Measurements from ENCODE around the gene SUCO.

DNA sequence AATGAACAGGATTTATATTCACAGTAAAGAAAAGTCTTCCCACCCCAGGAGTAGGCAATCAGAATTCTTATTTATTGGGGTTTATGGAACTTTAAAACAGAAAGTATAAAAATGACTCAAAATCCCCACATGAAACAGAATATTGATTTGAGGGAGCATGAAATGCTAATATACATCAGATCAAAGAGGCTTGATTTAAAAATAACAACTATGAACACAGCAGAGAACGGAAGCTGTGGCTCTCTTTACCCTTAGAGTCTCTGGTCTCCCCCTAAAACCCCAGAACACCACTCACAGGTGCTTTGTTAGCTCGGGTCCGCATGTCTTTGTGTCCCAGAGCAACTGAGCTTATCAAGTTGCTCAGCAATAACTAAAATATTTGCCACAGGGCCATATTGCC is 94.8 kb downstream of the SUCO start:
- TF ChIP-seq EGR1 (IDR thresholded peaks at IDR 0.05) (no peak), RAD21 (IDR thresholded peaks at IDR 0.05; ENCODE audit: low read depth) (no peak), EP300 (IDR thresholded peaks at IDR 0.05; ENCODE audit: borderline replicate concordance) (no peak), TAF1 (IDR thresholded peaks at IDR 0.05; ENCODE audit: low read depth) (no peak), CREB1 (IDR thresholded peaks at IDR 0.05; ENCODE audit: low read depth) (no peak)
- TF ChIP-seq, protein P1, sequence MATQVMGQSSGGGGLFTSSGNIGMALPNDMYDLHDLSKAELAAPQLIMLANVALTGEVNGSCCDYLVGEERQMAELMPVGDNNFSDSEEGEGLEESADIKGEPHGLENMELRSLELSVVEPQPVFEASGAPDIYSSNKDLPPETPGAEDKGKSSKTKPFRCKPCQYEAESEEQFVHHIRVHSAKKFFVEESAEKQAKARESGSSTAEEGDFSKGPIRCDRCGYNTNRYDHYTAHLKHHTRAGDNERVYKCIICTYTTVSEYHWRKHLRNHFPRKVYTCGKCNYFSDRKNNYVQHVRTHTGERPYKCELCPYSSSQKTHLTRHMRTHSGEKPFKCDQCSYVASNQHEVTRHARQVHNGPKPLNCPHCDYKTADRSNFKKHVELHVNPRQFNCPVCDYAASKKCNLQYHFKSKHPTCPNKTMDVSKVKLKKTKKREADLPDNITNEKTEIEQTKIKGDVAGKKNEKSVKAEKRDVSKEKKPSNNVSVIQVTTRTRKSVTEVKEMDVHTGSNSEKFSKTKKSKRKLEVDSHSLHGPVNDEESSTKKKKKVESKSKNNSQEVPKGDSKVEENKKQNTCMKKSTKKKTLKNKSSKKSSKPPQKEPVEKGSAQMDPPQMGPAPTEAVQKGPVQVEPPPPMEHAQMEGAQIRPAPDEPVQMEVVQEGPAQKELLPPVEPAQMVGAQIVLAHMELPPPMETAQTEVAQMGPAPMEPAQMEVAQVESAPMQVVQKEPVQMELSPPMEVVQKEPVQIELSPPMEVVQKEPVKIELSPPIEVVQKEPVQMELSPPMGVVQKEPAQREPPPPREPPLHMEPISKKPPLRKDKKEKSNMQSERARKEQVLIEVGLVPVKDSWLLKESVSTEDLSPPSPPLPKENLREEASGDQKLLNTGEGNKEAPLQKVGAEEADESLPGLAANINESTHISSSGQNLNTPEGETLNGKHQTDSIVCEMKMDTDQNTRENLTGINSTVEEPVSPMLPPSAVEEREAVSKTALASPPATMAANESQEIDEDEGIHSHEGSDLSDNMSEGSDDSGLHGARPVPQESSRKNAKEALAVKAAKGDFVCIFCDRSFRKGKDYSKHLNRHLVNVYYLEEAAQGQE (IDR thresholded peaks at IDR 0.05; ENCODE audit: low read depth), result no peak
